Cerebellar cortex (tissue), 1 donor: ENCODE measurements around the gene CENPB.
"Not testable (repeated sequence)": the region's sequence is repeated elsewhere in the genome, so short reads cannot be mapped to it uniquely, and the experiment has no call there.

Source experiments
- DNase-seq: peaks from one replicate; pipeline ENCODE4 v3.0.0-alpha.2; 2015; ENCODE audit warnings: low spot score

The CENPB gene

GRCh38 chr20:3811467-3812258, 25.1 kb upstream of the CENPB start:
- DNase-seq = peak; percentile 98

GRCh38 chr20:3808544-3808943, 22.0 kb upstream of the CENPB start:
- no peak for DNase-seq

GRCh38 chr20:3804781-3805180, 18.2 kb upstream of the CENPB start:
- DNase-seq = no peak

GRCh38 chr20:3804254-3804751, 17.8 kb upstream of the CENPB start:
- no peak for DNase-seq

- DNase-seq = peak; percentile 69
Measured at GRCh38 chr20:3803854-3804253, 17.3 kb upstream of the CENPB start.

GRCh38 chr20:3803289-3803688, 16.7 kb upstream of the CENPB start:
- DNase-seq = no peak

- DNase-seq = no peak
Measured at GRCh38 chr20:3802524-3803239, 16.1 kb upstream of the CENPB start.

- DNase-seq = no peak
Measured at GRCh38 chr20:3801846-3802245, 15.3 kb upstream of the CENPB start.

- DNase-seq = no peak
Measured at GRCh38 chr20:3801299-3801698, 14.8 kb upstream of the CENPB start.

- DNase-seq = no peak
Measured at GRCh38 chr20:3800878-3801260, 14.3 kb upstream of the CENPB start.

- no peak for DNase-seq
Measured at GRCh38 chr20:3800256-3800877, 13.8 kb upstream of the CENPB start.

- DNase-seq = no peak
Measured at GRCh38 chr20:3798908-3799248, 12.3 kb upstream of the CENPB start.

GRCh38 chr20:3798373-3798768, 11.8 kb upstream of the CENPB start:
- DNase-seq = no peak

- DNase-seq = no peak
Measured at GRCh38 chr20:3797592-3798372, 11.2 kb upstream of the CENPB start.

- no peak for DNase-seq
Measured at GRCh38 chr20:3797226-3797545, 10.6 kb upstream of the CENPB start.

- DNase-seq = no peak
Measured at GRCh38 chr20:3796477-3797225, 10.1 kb upstream of the CENPB start.

- peak; percentile 87 for DNase-seq
Measured at GRCh38 chr20:3795511-3796468, 9.2 kb upstream of the CENPB start, which contains the start of gene CDC25B. Gene CDC25B (plus strand): TSS chr20:3796310. CDS start chr20:3796532, 222 bp downstream.

GRCh38 chr20:3794701-3795420, 8.3 kb upstream of the CENPB start:
- no peak for DNase-seq

- DNase-seq = not testable (repeated sequence)
Measured at GRCh38 chr20:3794168-3794567, 7.6 kb upstream of the CENPB start.

GRCh38 chr20:3789201-3789600, 2.7 kb upstream of the CENPB start:
- not testable (repeated sequence) for DNase-seq
